Neural cell (in vitro differentiated cells): Measurements from ENCODE around the gene TMC1.
"Not testable (repeated sequence)": the region's sequence is repeated elsewhere in the genome, so short reads cannot be mapped to it uniquely, and the experiment has no call there.

Experiments
- EP300 ChIP-seq: fragments of 450-650 bp; conservative IDR thresholded peaks from 2 replicates; pipeline ENCODE4 v1.6.1; 2014; ENCODE audit warnings: antibody characterized with exemption, mild to moderate bottlenecking, moderate library complexity; ENCODE audit not compliant: poor library complexity, severe bottlenecking
- RAD21 ChIP-seq: fragments of 450-650 bp; conservative IDR thresholded peaks from 2 replicates; pipeline ENCODE4 v1.6.1; 2014; ENCODE audit warnings: antibody characterized with exemption, mild to moderate bottlenecking, moderate library complexity
- TF ChIP-seq, protein P1 (sequence below): fragments of 450-650 bp; IDR thresholded peaks from 2 replicates; pipeline ENCODE4 v1.5.1; 2014; ENCODE audit warnings: antibody characterized with exemption, mild to moderate bottlenecking, moderate library complexity; ENCODE audit not compliant: poor library complexity, severe bottlenecking

DNA sequence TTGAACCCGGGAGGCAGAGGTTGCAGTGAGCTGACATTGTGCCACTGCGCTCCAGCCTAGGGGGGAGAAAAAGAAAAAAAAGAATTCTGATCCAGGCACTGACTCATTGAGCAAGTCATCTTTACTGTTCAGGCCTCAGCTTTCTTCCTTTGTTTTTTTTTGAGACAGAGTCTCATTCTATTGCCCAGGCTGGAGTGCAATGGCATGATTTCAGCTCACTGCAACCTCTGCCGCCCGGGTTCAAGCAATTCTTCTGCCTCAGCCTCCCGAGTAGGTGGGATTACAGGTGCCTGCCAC, 21.1 kb downstream of the TMC1 start:
- TF ChIP-seq RAD21, EP300: not testable (repeated sequence)
- TF ChIP-seq, protein P1, sequence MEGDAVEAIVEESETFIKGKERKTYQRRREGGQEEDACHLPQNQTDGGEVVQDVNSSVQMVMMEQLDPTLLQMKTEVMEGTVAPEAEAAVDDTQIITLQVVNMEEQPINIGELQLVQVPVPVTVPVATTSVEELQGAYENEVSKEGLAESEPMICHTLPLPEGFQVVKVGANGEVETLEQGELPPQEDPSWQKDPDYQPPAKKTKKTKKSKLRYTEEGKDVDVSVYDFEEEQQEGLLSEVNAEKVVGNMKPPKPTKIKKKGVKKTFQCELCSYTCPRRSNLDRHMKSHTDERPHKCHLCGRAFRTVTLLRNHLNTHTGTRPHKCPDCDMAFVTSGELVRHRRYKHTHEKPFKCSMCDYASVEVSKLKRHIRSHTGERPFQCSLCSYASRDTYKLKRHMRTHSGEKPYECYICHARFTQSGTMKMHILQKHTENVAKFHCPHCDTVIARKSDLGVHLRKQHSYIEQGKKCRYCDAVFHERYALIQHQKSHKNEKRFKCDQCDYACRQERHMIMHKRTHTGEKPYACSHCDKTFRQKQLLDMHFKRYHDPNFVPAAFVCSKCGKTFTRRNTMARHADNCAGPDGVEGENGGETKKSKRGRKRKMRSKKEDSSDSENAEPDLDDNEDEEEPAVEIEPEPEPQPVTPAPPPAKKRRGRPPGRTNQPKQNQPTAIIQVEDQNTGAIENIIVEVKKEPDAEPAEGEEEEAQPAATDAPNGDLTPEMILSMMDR: not testable (repeated sequence)
